Upper lobe of left lung (tissue), 4 donors: Measurements from ENCODE around the gene ATRNL1.

ENCODE experiments used
- CTCF ChIP-seq, 6 experiments: fragments of 450-650 bp in 4 of 6; fragments of 200-600 bp in 2 of 6; sonication (generic) in 2 of 6; IDR thresholded peaks; one replicate each; pipeline ENCODE4 v1.5.1; 2016 to 2019; ENCODE audit warnings: antibody characterized with exemption in 6 of 6
- EP300 ChIP-seq, 4 donors: sonication (generic); formaldehyde crosslinking; IDR thresholded peaks; one replicate each; pipeline ENCODE4 v1.5.1; 2017; ENCODE audit warnings: antibody characterized with exemption in 4 of 4, control low read depth in 2 of 4
- POLR2A ChIP-seq, 4 donors: fragments of 450-650 bp; IDR thresholded peaks; one replicate each; pipeline ENCODE4 v1.5.1; 2016 to 2017; ENCODE audit warnings: antibody characterized with exemption in 4 of 4, mild to moderate bottlenecking in 2 of 4
- POLR2AphosphoS5 ChIP-seq, 2 donors: sonication (generic); formaldehyde crosslinking; IDR thresholded peaks; one replicate each; pipeline ENCODE4 v1.5.1; 2017; ENCODE audit warnings: antibody characterized with exemption in 2 of 2

GRCh38 chr10:115514895-115515294 is 421.7 kb downstream of the ATRNL1 start:
- TF ChIP-seq POLR2AphosphoS5 (IDR thresholded peaks at IDR 0.05) (no peak), CTCF (IDR thresholded peaks at IDR 0.05) (no peak), EP300 (IDR thresholded peaks at IDR 0.05) (no peak), POLR2A (IDR thresholded peaks at IDR 0.05) (no peak)
